Measurements from ENCODE around the gene NFATC3.

GRCh38 chr16:68091380-68092261 lies 6.5 kb downstream of the NFATC3 start:
- TF ChIP-seq, protein P1, sequence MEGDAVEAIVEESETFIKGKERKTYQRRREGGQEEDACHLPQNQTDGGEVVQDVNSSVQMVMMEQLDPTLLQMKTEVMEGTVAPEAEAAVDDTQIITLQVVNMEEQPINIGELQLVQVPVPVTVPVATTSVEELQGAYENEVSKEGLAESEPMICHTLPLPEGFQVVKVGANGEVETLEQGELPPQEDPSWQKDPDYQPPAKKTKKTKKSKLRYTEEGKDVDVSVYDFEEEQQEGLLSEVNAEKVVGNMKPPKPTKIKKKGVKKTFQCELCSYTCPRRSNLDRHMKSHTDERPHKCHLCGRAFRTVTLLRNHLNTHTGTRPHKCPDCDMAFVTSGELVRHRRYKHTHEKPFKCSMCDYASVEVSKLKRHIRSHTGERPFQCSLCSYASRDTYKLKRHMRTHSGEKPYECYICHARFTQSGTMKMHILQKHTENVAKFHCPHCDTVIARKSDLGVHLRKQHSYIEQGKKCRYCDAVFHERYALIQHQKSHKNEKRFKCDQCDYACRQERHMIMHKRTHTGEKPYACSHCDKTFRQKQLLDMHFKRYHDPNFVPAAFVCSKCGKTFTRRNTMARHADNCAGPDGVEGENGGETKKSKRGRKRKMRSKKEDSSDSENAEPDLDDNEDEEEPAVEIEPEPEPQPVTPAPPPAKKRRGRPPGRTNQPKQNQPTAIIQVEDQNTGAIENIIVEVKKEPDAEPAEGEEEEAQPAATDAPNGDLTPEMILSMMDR (conservative IDR thresholded peaks at IDR 0.05; ENCODE audit: low read depth, low read length): no peak
- no peak for TF ChIP-seq EZH2phosphoT487 (IDR thresholded peaks at IDR 0.05; ENCODE audit: borderline replicate concordance, low read length)

All from PC-3 (cell line).